NOMO-1 (cell line): ENCODE results near the gene UROC1.

Source experiments
- DNase-seq, 2 experiments: peaks; one replicate each; lab custom pipeline; 2025; ENCODE audit not compliant: unreplicated experiment in 2 of 2; lab: John Stamatoyannopoulos, UW

The UROC1 gene

DNA sequence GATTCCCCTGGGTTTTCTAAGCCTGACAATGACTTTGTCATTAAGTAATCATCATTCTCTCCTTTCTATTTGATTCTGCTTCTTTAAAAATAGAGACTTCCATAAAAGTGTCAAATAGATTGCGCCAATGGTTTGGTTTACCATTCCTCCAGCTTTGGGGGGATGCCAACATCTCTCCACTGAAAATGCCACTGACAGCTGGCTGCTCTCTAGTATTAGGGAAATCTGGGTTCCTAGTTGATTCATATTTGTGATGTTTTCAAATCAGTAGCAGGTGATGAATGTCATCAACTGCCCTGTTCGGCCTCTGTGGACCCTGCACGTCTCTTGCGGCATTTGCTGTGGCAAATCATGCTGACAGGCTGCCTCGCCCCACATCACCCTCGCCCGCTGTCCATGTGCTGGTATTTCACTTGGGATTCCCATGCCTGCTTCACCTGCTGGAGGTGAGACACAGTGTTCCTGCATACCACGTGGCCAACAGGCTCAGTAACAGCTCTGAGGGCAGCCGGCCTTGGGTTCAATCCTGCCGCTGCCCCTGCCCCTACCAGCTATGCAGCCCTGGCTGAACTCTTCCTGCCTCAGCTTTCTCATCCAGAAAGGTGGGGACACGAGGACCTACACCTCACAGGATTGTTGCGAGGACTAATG lies 70.0 kb downstream of the UROC1 start:
- DNase-seq = no peak

DNA sequence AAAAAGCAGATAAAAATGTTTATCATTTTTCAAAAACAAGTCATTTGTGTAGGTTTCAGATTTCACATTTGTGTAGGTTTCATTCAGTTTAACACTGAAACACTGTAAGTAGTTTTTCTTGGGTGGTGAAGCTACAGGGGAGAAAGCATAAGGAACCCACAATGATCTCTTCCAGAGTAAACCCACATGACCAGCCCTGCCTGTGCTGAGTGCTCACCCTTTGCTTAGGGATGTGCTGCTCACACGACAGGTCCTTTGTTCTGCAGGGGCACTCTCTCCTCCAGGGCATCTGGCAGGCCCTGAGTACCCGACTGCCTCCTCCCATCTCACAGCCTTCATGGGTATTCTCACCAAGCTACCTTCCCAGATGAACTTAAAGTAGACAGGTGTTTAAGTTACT lies 70.8 kb downstream of the UROC1 start:
- DNase-seq = no peak

DNA sequence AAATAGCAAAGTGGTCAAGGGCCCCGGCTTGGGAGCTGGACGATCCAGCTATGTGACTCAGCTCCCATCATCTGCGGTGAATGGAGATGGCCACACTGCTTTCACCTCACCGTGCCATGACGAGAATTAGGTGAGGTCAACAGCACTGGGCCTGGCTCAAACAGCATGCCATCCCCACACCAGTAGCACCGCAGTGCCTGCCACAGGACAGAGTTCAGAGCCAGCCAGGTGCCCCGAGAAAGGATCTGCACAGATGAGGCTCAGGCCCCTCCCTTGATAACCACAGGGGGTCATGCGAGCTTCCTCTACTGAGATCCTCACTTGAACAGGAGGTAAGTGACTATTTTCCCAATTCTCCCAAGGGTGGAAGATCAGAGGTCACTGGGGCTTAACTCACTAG lies 71.3 kb downstream of the UROC1 start:
- DNase-seq = no peak

DNA sequence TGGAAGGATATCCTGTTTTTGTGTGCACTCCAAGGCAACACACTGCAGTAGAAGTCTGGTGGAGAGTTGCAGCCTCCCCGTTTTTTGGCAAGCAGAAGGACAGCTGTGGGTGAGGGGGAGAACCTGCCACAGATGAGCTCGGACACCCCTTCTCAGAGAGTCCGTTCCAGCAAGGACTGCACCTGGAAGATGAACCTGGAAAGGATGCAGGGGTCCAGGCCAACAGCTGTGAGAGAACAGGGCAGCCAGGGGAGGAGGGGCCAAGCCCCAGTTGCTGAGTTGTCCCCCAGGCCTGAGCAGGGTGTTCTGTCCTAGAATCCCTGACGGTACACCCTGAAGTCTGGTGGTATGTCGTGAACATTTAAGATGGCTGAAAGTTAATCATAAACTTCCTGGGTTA lies 72.1 kb downstream of the UROC1 start:
- DNase-seq = no peak

DNA sequence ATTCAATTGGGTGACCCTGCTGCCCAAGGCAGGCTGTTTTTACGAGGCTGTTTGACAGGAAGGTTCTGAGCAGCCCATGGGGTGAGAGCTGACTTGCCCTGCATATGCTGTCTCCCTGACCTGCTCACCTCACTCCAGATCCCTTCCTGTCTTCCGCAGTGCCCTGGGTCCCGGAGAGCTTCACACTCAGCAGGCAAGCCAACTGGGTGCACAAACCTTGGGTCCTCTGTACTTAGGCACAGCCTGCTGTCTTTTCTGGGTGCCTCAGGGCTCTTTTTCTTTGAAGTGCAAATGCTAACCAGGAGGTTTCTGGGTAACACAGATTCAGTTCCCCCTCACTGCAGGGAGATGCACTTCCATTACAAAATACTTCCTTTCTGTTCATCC lies 74.7 kb downstream of the UROC1 start:
- DNase-seq = no peak

DNA sequence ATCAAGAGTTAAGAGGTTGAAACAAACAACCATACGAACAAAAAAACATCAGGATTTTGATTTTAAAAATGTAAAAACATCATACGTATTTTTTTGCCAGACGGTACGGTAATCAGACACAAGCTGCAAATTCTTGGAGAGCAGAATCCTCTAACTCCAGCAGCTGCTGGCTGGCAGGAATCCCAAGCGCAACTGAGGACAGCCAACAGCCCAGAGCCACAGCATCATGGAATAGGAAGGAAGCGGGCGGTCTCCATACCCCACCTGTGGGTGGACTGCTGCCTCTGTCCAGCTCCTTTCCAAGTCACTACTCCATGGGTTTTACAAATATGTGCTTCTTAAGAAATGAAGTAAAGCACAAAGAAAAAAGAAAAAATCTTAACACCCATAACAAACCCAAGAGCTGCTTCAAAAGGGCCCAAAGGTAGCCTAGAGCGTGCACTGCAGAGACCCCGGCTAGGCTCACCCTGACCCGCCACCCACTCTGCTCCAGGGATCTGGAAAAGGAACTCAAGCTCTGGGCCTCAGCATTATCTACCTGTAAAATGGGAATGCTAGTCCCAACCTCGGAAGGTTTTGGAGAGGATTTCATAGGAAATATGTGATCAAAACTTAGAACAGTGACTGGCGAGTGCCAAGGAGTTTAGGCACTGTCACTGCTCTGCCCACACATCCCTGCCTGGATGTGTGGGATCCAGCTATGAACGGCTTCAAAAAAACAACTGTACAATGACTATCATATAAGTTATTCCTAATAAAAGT lies 75.3 kb downstream of the UROC1 start:
- no peak for DNase-seq

DNA sequence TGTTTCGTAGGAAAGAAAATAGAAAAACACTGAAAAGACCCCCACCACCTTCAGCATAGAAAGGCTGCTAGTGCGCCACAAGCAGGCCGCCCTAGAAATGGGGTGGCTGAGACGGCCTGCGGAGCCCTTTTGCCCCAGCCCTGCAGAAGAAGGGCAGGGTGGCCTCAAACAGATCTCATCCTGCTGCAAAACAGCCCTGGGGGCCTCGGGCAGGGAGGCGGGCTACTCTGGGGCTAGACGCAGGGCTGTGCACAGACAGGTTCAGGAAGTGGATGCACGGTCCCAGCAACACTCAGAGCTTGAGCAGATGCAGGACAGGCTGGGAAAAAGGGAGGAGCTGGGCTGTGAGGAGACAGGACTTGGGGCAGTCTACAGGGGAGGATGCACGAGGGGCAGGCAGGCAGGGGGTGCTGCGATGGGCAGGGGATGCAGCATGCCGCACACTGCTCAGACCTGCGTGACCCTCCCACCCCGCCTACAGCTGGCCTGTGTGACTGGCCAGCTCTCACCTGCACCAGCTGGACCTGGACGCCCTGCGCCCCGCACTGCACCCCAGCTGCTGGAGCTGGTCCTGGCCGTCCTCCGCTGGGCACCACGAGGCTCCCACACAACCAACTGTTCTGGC lies 76.2 kb downstream of the UROC1 start:
- DNase-seq = no peak

DNA sequence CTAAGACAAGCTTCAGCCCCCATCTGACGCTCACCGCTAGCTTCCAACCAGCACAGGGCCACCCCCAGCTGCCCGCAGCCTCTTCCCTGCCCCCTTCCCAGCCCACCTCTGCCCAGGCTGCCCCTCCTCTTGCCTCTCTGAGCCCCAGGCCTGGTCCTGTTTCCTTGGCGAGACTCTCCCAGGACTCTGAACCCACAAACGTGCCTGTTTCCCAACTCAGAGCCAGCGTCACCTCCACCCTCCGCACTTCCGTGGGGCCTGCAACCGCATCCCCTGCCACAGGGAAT lies 76.9 kb downstream of the UROC1 start:
- no peak for DNase-seq

DNA sequence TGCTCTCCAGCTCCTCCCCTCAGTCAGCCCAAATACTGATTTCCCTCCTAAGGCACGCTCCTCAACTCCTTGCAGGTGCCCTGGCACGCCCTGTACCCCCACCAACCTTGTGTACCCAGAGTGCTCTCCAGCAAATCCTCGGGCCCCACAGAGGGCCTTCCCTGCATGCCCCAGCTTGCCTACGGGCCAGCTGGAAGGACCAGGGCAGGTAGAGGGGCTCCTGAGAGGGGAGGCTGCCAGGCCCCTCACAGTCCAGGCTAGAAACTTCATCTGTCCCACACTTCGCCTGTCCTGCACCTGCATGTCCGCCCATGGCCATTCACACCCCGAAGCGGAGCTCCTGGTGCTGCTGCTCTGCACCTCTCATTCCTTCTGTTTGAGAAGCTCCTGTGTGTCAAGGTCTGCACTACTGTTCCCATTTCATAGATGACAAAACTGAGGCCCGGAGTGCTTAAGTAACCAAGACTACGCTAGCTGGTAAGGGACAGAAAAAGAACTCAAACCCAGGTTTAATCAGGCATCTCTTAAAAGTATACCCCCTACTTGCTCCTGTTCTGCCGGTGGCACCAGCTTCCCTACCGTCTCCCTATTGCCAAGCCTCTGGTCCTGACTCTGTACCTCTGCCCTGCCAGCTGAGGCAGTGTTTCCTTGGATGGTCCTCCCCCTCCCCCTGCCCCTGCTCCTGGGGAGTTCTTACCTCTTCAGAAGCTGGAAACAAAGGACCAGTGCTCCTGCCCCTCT lies 77.4 kb downstream of the UROC1 start:
- no peak for DNase-seq

DNA sequence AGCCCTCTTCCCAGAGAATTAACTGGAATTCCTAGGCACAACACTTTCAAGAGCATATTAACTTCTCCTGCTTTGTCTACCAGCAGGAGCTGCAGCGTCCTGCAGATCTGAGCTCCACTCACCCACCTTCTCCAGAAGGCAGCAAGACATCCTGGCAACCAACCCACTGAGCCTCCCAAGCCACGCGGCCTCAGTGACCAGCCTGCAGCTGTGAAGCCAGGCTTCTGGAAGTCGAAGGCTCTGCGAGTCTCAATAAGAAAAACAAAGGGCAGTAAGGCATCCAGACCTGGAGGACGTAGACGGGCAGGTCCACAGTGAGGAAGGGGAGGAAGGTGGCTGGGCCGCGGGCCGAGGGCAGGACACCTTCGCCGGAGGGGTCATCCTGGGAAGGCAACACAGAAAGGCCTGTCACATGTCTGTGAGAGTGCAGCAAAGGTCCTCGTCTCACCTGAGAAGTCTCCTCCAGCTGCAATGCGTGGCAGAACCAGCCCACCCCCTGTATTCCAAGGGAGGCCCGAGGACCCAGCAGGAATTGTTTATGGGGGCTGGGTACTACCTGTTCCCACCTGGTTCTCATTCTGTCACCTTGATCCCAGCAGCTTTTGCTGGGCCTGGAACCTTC lies 78.1 kb downstream of the UROC1 start:
- no peak for DNase-seq

DNA sequence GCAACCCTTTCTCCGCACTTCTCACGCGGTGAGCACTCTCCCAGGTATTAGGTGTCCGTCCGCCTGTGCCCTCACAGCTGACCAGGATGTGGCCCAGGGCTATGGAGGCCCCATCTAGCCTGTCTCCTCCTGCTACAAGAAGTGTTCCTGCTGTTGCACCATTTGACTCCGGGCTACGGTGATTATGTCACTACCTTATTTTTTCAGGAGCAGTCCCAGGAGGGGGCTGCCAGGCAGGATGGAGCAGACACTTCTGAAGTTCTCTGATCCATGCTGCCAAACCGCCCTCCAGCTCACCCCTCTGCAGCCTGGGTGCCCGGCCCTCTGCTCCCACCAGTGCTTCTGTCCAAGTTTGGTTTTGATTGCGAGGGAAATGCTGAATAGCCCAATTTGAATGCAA lies 78.8 kb downstream of the UROC1 start:
- no peak for DNase-seq

DNA sequence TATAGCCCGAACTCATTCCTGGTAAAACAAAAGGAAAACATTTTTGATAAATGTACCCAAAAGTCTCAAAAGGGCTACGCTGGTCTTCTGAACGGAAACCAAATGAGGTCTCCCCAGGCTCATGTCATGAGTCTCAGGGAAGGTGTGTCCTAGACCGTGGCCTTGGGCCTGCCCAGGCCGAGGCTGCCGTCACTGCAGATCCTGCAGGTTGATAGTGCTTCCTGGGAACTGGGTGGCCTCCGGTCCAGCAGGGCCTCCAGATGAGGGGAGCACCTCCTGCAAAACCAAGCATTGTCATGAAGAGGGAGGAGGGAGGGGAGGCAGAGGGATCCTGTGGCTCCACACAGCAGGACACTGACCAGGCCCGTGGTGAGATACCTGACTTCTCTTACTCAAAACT lies 79.4 kb downstream of the UROC1 start:
- no peak for DNase-seq

DNA sequence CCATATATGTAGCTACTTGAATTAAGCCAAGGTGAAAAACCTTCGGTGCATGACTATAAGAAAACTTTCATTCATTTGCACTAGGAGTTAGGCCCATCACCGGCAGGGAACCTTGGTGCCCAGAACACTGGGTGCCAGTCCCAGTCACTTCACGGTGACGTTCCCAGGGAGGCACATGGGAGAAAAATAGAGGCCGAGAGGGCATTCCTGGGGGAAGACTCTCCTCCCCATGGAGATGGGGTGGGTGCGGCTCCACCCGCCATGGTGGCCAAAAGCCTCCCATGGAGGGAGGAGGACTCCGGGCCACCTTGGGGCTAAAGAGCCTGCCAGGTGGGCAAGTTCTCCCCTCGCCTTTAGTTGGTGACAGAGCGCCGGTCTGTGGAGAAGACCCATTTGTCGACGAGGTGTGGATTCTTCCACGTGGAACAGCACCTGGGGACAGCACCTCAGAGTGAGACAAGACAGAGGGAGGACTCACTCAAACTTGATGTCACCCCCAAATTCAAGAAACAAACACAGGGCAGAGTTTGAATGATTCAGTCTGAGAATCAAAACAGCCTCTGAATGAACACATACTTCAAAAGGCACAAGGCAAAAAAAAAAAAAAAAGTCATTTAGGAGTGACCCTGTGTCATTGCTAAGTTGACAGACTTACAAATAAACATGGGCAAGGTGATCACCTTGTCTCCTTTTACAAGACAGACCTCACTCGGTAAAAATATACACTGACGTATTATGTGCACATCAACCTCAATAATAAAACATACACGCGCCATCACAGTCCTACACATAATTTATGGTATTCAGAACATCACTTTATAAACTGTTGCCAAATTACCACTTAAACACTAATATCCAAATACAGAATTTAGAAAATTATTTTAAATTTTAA lies 80.5 kb downstream of the UROC1 start:
- DNase-seq = no peak

DNA sequence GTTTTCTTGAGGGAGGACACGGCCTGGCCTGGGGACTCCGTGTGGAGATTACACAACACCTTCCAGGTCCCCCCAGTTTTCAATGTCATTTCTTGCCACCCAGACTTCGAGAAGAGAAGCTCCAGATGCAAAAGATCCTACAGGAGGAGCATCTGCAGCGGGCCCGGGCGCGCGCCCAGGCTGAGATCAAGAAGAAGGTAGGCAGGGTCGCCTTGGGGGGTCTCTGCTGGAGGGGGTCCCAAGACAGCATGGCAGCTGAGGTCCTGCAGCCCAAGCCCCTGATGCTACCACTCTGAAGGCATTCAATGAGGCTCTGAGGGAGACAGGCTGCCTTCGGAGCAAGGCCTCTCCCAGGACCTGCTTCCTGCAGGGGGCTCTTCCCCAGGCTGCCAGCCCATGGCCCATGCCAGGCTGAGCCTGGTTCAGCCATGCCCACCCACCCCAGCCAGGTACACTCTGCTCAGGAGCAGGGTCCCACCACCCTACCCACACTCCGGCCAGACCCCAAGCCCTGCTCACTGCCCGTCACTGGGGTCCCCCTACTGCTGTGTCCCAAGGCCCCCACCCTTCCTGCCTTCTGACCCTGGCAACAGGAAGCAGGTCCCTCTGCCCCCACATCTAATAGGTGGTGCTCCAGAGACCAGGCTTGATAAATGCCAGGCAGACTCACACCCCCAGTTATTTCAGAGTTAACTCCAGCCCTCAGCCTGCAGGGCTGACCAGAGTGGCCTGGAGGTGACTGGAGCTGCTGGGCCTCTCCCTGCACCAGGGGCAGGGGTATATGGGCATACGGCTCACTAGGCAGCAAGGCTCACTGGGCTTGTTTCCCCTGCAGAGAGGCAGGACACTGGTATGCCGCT lies 81.9 kb downstream of the UROC1 start:
- no peak for DNase-seq

DNA sequence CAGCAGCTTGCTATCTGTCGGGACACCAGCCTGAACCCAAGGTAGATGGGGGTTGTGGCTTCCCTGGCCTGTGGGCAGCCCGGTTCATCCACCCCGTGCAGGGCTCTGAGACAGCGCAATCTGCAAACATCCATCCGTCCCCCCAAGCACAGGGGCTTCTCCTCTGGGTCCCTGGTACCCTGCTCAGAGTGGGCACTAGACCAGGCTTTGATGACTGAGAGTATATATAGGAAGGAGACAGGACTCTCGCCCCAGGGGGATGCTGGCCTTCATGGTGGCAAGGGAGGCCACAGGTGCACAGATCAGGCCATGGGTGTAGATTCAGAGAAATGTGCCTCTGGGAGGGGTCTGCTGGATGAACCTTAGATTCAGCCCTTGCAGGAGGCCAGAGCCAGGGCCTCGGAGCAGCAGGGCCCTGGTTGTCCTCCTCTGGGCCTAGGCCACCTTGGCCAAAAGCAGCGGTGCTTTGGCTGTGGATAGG lies 82.6 kb downstream of the UROC1 start:
- DNase-seq = no peak

DNA sequence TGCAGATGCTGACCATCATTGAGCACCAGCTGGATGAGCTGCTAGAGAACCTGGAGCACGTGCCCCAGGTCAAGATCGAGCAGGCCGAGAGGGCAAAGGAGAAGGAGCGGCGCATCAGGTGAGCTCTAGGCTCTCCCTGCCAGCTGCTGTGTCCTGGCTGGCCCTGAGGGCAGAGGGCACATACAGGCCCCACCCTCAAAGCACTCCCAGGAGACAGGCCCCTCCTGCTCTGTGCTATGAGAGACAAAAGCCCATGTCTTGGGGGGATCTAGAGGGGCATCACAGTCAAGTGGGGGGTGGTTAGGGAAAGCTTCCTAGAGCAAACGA lies 83.3 kb downstream of the UROC1 start:
- no peak for DNase-seq

DNA sequence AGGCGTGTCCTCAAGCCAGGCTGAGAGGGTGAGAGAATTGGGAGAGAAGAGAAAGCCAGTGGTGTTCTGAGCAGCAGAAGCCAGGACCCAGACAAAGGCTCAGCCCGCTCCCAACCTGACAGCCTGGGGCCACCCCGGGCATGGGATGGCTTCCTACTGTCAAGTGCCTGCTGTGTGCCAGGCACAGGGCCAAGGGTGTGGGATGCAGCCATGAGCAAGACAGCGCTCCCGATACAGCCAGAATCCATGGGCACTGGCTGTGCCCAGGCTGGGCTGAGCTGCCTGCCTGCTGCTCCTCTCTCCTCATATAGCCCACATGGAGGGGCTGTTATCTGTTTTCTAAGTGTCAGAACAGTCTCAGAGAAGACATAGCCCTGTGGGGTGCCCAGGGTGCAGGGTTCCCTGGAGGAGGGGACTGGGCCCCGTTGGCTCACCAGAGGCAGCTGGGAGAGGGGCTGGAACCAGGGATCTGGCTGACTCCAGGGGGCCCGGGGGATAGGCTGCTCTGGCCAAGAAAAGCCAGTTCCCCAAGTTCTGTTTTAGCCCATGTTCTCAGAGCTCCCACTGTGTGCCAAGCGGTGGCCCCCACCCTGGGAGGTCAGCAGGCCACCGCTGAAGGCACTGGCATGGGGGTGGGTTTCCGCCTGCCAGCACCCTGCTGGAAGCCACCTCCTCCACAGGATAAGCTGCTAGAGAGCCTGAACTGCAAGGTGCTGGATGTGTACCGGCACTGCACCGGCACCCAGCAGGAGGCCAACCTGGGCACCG lies 83.9 kb downstream of the UROC1 start:
- no peak for DNase-seq

DNA sequence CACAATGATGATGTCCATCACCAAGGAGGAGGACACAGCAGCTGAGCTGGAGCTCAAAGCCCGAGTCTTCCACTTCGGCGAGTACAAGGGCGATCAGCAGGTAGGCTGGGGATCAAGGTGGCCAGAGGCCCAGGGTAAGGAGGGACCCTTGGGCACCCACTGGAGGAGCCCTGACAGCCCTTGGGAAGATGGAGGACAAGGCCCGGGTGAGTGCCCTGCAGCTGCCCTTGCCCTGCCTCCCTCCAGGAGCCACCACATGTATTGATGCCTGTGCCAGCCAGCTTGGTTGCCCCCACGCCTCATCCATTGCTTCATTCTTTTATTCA lies 84.5 kb downstream of the UROC1 start:
- DNase-seq = no peak
